Measurements from ENCODE around the gene ATP6V0B. TPM values are rescaled to one million over a fixed set of nuclear protein-coding genes. Genes with fewer than 3 reads are reported as not detected.

Gene ATP6V0B
- total and polyA plus RNA-seq, 2 of the 8 experiments (the other 6 are each of a cell fraction or from before 2014, with no cell fraction given), result 105 to 308 TPM

- TF ChIP-seq TAF7 (optimal IDR thresholded peaks at IDR 0.05; ENCODE audit: borderline replicate concordance, low read depth, low read length), result no peak
- TF ChIP-seq, protein P1, sequence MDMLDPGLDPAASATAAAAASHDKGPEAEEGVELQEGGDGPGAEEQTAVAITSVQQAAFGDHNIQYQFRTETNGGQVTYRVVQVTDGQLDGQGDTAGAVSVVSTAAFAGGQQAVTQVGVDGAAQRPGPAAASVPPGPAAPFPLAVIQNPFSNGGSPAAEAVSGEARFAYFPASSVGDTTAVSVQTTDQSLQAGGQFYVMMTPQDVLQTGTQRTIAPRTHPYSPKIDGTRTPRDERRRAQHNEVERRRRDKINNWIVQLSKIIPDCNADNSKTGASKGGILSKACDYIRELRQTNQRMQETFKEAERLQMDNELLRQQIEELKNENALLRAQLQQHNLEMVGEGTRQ (IDR thresholded peaks at IDR 0.05; ENCODE audit: low read length), result no peak
- TF ChIP-seq, protein P2, sequence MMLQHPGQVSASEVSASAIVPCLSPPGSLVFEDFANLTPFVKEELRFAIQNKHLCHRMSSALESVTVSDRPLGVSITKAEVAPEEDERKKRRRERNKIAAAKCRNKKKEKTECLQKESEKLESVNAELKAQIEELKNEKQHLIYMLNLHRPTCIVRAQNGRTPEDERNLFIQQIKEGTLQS (IDR thresholded peaks at IDR 0.05; ENCODE audit: insufficient read depth, low read depth, low read length), result no peak
These were observed 42.2 kb downstream of the ATP6V0B start (continued) for GRCh38 chr1:44016890-44017400.
